HEK293T (cell line): ENCODE results near the gene CRY1.

Experiments used
- CTCF ChIA-PET: fragments of 350-600 bp; formaldehyde crosslinking; extraction: SDS; loops from one replicate; lab custom pipeline; 2021; ENCODE audit warnings: antibody characterized with exemption, inconsistent platforms; lab: Yijun Ruan, JAX
- POLR2A ChIA-PET: fragments of 350-600 bp; formaldehyde crosslinking; extraction: SDS; loops from one replicate; lab custom pipeline; 2020; ENCODE audit warnings: antibody characterized with exemption, inconsistent platforms; lab: Yijun Ruan, JAX
- DNase-seq: peaks from one replicate; pipeline ENCODE4 v3.0.0; 2012; ENCODE audit warnings: mixed read lengths; ENCODE audit errors: extremely low spot score
- ARNT ChIP-seq: fragments of 450-650 bp; IDR thresholded peaks from 2 replicates; pipeline ENCODE4 v1.6.1; 2017; ENCODE audit warnings: mild to moderate bottlenecking
- BHLHE40 ChIP-seq: fragments of 450-650 bp; IDR thresholded peaks from 2 replicates; pipeline ENCODE4 v1.6.1; 2016; ENCODE audit warnings: mild to moderate bottlenecking, moderate library complexity, borderline replicate concordance
- CTBP1 ChIP-seq: fragments of 450-650 bp; IDR thresholded peaks from 2 replicates; pipeline ENCODE4 v1.6.1; 2016; ENCODE audit warnings: borderline replicate concordance
- ELF4 ChIP-seq: fragments of 450-650 bp; IDR thresholded peaks from 2 replicates; pipeline ENCODE4 v1.6.1; 2017; ENCODE audit warnings: antibody characterized with exemption
- FOXA1 ChIP-seq: fragments of 450-650 bp; IDR thresholded peaks from 2 replicates; pipeline ENCODE4 v1.6.1; 2016; ENCODE audit warnings: mild to moderate bottlenecking
- FOXK2 ChIP-seq: fragments of 450-650 bp; IDR thresholded peaks from 2 replicates; pipeline ENCODE4 v1.6.1; 2016; ENCODE audit warnings: mild to moderate bottlenecking
- FOXM1 ChIP-seq: fragments of 450-650 bp; IDR thresholded peaks from 2 replicates; pipeline ENCODE4 v1.6.1; 2017; ENCODE audit warnings: mild to moderate bottlenecking, borderline replicate concordance
- HDGF ChIP-seq: fragments of 450-650 bp; IDR thresholded peaks from 2 replicates; pipeline ENCODE4 v1.6.1; 2017; ENCODE audit warnings: antibody characterized with exemption, borderline replicate concordance
- L3MBTL2 ChIP-seq: fragments of 450-650 bp; conservative IDR thresholded peaks from 2 replicates; pipeline ENCODE4 v1.6.1; 2016; ENCODE audit warnings: mild to moderate bottlenecking
- LEF1 ChIP-seq: fragments of 450-650 bp; IDR thresholded peaks from 2 replicates; pipeline ENCODE4 v1.6.1; 2017; ENCODE audit warnings: mild to moderate bottlenecking, borderline replicate concordance
- NFRKB ChIP-seq: fragments of 450-650 bp; IDR thresholded peaks from 2 replicates; pipeline ENCODE4 v1.6.1; 2016; ENCODE audit warnings: mild to moderate bottlenecking, moderate library complexity
- SP1 ChIP-seq: fragments of 450-650 bp; IDR thresholded peaks from 2 replicates; pipeline ENCODE4 v1.6.1; 2017
- SUZ12 ChIP-seq: fragments of 450-650 bp; IDR thresholded peaks from 2 replicates; pipeline ENCODE4 v1.6.1; 2016; ENCODE audit warnings: mild to moderate bottlenecking
- TARDBP ChIP-seq: fragments of 450-650 bp; IDR thresholded peaks from 2 replicates; pipeline ENCODE4 v1.6.1; 2016
- ZNF384 ChIP-seq: fragments of 450-650 bp; IDR thresholded peaks from 2 replicates; pipeline ENCODE4 v1.6.1; 2016
- TF ChIP-seq, protein P1 (sequence below): fragments of 450-650 bp; IDR thresholded peaks from 2 replicates; pipeline ENCODE4 v1.6.1; 2016

CRY1 gene

DNA sequence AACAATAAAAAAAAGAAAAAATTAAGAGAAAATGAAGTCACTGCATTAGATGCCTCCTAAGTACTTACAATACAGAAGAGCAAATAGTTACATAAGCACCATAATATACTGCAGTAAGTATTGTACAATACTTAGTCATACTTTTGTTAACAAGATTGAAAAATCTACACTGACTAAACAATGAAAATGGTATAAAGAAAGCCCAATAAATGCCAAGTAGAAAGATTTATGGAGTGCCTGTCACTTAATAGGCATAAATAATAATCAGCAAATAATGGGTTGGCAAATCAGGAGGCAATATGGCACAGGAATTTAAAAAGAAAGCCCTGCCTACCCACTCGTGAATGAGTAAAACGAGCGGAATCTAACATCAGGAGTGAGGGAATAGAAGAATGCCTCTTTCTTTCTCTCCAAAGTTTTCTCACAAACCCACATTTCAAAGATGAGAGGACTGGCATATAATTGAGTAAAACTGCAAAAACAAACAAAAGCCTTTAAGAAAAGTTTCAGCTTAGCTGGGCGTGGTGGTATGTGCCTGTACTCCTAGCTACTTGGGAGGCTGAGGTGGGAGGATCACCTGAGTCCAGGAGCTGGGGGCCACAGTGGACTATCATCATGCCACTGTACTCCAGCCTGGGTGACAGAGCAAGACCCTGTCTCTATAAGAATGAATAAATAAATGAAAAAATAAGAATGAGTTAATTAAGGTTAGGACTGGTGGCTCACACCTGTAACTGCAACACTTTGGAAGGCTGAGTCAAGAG is 36.1 kb downstream of the CRY1 start:
- TF ChIP-seq, protein P1, sequence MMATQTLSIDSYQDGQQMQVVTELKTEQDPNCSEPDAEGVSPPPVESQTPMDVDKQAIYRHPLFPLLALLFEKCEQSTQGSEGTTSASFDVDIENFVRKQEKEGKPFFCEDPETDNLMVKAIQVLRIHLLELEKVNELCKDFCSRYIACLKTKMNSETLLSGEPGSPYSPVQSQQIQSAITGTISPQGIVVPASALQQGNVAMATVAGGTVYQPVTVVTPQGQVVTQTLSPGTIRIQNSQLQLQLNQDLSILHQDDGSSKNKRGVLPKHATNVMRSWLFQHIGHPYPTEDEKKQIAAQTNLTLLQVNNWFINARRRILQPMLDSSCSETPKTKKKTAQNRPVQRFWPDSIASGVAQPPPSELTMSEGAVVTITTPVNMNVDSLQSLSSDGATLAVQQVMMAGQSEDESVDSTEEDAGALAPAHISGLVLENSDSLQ, result peak; percentile 80
- no peak for TF ChIP-seq BHLHE40
- POLR2A ChIA-PET, result no interaction called here
- no peak for DNase-seq
- CTCF ChIA-PET, result no interaction called here

- ChIA-PET CTCF (no interaction called here), POLR2A (no interaction called here)
- DNase-seq, result no peak
- TF ChIP-seq NFRKB (no peak), HDGF (no peak), FOXK2 (no peak), ELF4 (no peak), TARDBP (no peak), SP1 (no peak), FOXM1 (no peak), SUZ12 (no peak), ZNF384 (no peak), FOXA1 (no peak)
- TF ChIP-seq, protein P1, result no peak
These were observed 39.6 kb downstream of the CRY1 start for GRCh38 chr12:107053709-107054108.

- CTCF ChIA-PET, result no interaction called here
- DNase-seq, result no peak
- POLR2A ChIA-PET, result interaction anchor here (0.6 kb wide), 1 partner anchor 89 kb away, joined by 3 read pairs; no protein-coding TSS in a partner anchor
- TF ChIP-seq NFRKB (no peak), FOXA1 (no peak), ARNT (no peak), SUZ12 (no peak), ELF4 (no peak)
- TF ChIP-seq, protein P1, result no peak
These were observed 48.2 kb downstream of the CRY1 start for GRCh38 chr12:107045186-107045585.

- no peak for DNase-seq
- ChIA-PET CTCF (no interaction called here), POLR2A (no interaction called here)
- no peak for TF ChIP-seq FOXM1
- TF ChIP-seq NFRKB, result no peak
- no peak for TF ChIP-seq BHLHE40
- TF ChIP-seq, protein P1, result no peak
- TF ChIP-seq LEF1, result no peak
- TF ChIP-seq SUZ12, result no peak
- TF ChIP-seq ZNF384, result no peak
- no peak for TF ChIP-seq ARNT
- no peak for TF ChIP-seq L3MBTL2
- TF ChIP-seq ELF4, result no peak
- TF ChIP-seq FOXK2, result no peak
- TF ChIP-seq FOXA1, result no peak
- no peak for TF ChIP-seq HDGF
- no peak for TF ChIP-seq TARDBP
- TF ChIP-seq SP1, result no peak
These were observed 50.5 kb downstream of the CRY1 start for GRCh38 chr12:107042801-107043200.

DNA sequence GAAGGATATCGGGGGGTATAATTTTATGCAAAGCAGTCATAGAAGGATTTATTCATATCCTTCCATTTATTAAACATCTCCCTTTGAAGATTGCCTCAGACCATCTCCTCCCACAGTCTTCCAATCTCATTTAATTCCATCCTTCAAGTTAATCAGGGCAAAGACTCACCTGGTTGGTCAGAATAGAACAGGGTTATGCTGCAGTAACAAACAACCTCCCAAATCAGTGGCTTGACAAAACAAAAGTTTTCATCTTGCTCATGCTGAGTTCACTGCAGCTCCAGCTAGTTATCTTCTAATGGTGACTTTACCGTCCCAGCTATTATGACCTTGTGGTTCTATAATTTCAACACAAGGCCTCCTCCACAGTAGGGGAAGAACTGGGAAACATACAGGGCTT is 57.6 kb downstream of the CRY1 start:
- TF ChIP-seq LEF1, result no peak
- TF ChIP-seq ZNF384, result no peak
- no peak for TF ChIP-seq TARDBP
- TF ChIP-seq BHLHE40, result no peak
- no peak for TF ChIP-seq ELF4
- TF ChIP-seq SP1, result no peak
- POLR2A ChIA-PET, result no interaction called here

GRCh38 chr12:107033758-107034739 is 59.3 kb downstream of the CRY1 start:
- POLR2A ChIA-PET, result no interaction called here
- TF ChIP-seq ARNT (no peak), FOXM1 (no peak), ZNF384 (no peak), CTBP1 (no peak), SUZ12 (no peak)
- DNase-seq, result no peak
- CTCF ChIA-PET, result no interaction called here

More for the DNA sequence above, 57.6 kb downstream of the CRY1 start:
- CTCF ChIA-PET, result no interaction called here
- DNase-seq, result no peak
